Heart left ventricle (tissue), 13 donors: Measurements from ENCODE around the gene PRKG1.

Source experiments
- CTCF ChIP-seq, 12 donors: fragments of 200-600 bp; sonication (generic) in 4 of 12; IDR thresholded peaks; one replicate each; pipeline versions ENCODE4 v1.5.0 to v1.8.0; 2018 to 2022; ENCODE audit warnings: antibody characterized with exemption in 12 of 12, mild to moderate bottlenecking in 5 of 12
- POLR2A ChIP-seq, 2 donors: fragments of 450-650 bp; IDR thresholded peaks; one replicate each; pipeline ENCODE4 v1.6.1; 2017; ENCODE audit warnings: antibody characterized with exemption in 2 of 2, mild to moderate bottlenecking in 2 of 2, moderate library complexity in 2 of 2
- donor health status: ischemic (EF 13 %, LVEDD 7.1; RV severe dilation, severe dysfunction).
- donor health status: DM: no; HTN: yes; CAD: no.
- donor health status: DM: no; HTN: no; CAD: no.
- donor health status: ischemic (EF 25% LVEDD 6.9; RV normal size, moderate dysfunction).
- donor health status: ischemic (EF 25% LVEDD 5.7; RV mildly dilated, moderate dysfunction).
- donor health status: ischemic (EF 35%, LVEDD 5.7; RV mildly dilated, moderate dysfunction).
- donor health status: nonischemic (EF 11% LVEDD 7.7; RV severe dilation, severe dysfunction).
- donor health status: DM: yes; HTN: yes; CAD: no.
- donor health status: PGD.
- donor health status: ischemic (EF 29% LVEDD 5.4; RV normal size, mild dysfunction).
- donor health status: nonischemic (EF 23%, LVEDD 6.1; RV moderate dilation, normal function).

GRCh38 chr10:51313773-51314478 lies 239.6 kb downstream of the PRKG1 start:
- TF ChIP-seq CTCF (IDR thresholded peaks at IDR 0.05): no peak
- TF ChIP-seq POLR2A (IDR thresholded peaks at IDR 0.05): no peak
